ENCODE results near the gene POLD2.
A peak's percentile ranks its signal among the peaks of the same experiment; 100 is the strongest.
"Not testable (repeated sequence)": the region's sequence is repeated elsewhere in the genome, so short reads cannot be mapped to it uniquely, and the experiment has no call there.

The POLD2 gene

DNA sequence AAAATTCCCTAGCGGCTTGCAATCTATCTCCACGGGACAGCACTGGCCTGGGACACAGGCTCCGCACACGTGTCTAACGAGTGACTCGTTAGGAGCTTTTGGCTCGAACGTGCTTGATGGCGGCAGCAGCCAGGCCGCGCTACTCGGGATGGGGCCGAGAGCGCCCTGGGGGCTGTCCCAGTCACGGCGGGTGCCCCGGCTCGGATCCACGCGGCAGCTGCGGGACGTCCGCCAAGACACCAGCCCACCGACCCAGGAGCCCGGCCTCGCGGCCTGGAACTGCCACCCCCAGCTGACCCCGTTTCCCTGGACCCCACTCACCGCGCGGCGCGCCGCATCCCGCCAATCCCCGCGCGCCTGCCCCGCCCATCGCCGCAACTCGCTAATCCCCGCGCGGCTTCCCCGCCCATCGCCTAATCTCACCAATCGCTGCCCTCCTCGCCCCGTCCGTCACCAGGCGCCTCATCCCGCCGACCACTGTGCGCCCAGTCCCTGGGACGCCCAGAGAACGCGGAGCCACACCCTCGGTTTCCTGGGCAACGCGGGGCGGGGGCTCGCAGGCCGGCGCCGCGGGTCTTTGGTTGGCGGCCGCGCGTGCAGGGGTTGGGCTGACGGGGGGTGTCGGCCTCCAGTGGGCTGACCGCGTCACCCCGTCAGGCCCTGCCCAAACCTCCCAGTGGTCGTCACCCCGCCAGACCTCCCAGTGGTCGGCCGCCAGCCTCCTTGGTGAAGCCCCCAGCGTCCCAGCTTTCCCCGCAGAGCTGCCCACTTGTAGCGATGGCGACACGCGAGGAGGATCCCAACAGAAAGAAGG, at the start of gene POLD2:
Gene POLD2, minus strand, starts transcription at position 359 of the 814 bp plus-strand sequence. CDS start 1,495 bp downstream, outside the sequence.
- peak; percentile 93 for DNase-seq

DNA sequence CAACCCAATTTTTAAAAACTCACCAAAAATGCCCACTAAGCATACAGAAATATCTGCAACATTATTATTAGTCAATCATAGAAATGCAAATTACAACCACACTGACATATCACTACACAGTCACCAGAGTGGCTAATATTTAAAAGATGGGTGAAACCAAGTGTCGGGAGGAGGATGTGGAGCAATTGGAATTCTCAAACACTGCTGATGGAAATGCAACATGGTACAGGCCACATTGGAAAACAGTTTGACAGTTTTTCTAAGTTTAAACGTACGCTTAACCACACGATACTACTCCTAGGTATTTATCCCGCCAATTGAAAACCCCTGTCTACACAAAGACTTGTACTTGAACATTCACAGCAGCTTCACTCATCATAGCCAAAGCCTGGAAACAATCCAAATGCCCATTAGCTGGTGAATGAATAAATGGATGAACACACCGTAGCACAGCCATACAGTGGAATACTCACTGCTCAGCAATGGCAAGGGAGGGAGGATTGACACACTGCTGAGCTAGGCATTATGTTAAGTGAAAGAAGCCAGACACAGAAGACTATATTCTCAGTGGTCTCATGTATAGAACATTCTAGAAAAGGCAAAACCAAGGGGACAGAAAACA, 49.6 kb upstream of the POLD2 start:
- no peak for DNase-seq

DNA sequence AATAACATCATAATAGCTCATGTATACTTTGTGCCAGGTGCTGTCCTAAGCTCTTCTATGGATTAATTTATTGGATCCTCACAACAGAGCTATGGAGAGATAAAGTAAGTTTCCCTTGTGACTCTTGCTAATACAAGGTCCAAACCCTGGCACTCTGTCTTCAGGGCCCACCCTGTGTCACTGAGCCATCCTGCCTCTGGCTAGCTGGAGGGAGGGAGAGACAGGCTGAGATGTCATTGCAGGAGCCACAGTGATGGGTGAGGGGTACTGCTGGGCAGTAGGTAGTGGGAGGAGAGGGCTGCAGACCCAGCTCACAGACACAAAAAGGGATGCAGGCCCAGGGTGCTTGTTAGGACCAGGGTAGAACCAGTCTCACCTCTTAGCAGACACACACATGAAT, 49.0 kb upstream of the POLD2 start:
- no peak for DNase-seq

DNA sequence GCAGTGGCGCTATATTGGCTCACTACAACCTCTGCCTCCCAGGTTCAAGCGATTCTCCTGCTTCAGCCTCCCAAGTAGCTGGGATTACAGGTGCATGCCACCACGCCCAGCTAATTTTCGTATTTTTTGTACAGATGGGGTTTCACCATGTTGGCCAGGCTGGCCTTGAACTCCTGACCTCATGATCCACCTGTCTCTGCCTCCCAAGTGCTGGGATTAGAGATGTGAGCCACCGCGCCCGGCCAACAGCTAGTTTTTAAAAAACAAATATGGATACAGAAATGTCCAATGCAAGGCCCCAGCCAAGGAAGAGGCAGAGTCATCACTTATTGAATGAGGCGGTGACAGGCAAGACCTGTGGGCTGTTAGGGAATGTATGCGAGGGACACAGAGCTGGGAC, 48.6 kb upstream of the POLD2 start:
- DNase-seq: not testable (repeated sequence)

DNA sequence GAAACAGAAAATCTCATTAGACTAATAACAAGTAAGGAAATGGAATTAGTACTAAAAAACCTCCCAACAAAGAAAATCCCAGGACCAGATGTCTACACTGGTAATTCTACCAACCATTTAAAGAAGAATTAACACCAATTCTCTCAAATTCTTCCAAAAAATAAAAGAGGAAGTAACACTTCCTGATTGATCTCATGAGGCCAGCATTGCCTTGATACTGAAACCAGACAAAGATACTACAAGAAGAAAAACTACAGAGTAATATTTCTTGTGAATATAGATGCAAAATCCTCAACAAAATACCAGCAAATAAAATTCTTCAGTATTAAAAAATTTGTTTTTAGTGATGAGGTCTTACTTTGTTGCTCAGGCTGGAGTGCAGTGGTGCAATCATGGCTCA, 44.6 kb upstream of the POLD2 start:
- DNase-seq: no peak

DNA sequence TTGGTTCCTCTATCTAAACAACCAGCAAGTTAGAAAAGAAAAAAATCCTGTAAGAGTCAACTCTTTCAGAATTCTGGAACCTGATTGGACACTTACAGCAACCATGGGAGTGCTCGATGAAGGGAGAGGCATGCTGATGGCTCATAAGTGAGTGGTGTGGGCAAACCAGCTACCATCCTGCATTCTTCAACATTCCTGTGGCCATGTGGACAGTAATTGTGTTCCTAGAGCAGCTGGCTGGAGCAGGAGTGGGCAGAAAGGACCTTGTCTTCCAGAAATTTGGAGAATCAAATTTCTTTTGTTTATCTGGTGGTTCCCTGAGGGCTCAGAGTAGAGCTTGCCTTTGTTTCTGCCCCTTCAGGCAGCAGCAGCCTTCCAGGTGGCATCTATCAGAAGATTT, 40.2 kb upstream of the POLD2 start:
- no peak for DNase-seq

DNA sequence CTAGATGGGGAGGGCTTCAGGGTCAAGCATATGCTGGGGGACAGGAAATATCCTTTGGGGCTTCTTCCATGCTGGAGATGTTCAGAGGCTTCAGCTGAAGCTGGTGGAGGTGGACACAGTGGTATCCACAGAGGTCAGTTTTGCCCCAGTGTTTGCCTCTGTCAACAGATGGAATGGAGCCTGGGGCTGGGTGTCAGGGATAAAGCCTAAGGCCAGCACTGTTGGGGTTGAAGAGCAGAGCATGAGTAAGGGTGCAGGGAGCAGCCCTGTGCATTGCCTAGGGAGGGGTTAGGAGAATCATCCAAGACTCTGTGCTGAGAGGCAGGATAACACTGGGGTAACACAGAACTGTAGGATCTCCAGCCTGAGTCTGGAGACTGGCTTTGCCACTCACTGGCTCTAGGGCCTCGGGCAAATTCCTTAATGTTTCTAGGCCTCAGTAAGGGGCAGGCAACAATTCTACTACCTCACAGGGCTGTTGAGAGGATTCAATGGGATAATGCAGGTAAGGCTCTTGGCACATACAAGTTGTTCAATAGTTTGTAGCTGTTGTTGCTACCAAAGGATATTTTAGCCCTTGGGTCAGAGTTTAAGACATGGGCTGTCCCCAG, 39.5 kb upstream of the POLD2 start:
- no peak for DNase-seq

DNA sequence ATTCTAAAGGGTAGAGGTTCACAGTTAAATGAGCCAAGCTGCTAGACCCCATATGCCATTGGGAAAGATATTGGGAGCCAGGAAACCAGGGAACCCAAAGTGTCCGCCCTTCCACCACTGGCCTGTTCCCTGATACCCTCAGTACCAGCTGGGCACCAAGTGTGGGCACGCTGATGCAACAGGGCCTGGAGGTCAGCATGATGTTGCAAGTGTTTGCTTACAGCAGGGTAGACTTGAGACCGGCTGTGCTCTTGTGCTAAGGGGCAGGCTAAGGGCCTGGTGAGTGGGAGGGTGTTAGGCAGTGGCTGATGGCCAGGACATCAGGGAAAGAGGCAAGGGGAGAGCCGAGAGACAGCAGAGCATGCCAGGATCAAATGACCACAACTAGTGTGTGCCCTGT, 38.8 kb upstream of the POLD2 start:
- no peak for DNase-seq

DNA sequence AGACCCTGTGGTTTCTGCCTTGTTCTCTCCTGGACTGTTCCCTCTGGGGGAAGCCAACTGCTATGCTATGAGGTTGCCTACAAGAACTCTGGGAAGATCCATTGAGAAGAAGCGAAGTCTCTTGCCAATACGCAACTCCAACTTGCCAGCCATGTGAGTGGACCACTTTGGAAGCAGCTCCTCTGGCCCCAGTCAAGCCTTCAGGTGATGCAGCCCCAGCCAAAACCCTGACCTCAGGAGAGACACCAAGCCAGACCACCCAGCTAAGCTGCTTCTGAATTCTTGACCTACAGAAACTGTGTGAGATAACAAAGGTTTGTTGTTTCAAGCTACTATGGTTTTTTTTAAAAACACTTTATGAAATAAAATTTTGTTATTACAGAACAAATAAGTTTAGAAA, 38.0 kb upstream of the POLD2 start:
- DNase-seq: no peak

DNA sequence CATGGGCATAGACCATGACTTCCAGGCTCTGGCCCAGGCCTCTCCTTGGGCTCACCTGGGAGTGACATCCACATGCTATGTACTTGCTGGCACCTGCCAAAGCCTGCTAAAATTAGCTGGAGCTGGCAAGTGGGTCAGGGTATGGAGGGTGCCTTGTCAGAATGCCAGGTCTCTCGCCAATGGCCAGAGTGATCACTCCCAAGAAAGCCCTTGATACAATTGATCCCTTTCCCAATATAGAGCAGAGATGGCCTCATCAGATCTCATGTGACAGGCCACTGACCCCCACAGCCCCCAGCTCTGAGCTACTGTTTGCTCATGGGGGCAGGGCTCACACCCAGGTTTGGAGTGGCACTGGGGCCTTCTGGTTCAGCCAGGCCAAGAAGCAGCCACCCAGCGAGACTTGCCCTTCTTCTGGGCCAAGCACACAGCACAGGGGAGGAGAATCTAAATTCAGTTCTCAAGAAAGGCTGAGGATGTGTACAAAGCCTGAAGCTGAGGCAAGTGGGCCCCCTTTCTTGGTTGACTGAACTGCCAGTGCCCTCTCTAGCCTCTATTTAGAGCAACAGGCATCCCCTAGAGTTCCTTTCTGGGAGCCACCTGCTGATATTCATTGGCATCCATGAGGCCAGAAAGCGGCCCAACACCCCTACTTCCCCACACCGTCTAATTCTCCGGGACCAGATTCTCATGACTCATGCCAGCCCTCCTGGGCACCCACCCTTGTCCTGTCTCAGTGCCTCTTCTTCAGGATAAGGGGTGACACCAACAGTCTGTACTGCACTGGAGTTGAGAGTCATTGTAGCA, 36.7 kb upstream of the POLD2 start:
- DNase-seq: no peak

DNA sequence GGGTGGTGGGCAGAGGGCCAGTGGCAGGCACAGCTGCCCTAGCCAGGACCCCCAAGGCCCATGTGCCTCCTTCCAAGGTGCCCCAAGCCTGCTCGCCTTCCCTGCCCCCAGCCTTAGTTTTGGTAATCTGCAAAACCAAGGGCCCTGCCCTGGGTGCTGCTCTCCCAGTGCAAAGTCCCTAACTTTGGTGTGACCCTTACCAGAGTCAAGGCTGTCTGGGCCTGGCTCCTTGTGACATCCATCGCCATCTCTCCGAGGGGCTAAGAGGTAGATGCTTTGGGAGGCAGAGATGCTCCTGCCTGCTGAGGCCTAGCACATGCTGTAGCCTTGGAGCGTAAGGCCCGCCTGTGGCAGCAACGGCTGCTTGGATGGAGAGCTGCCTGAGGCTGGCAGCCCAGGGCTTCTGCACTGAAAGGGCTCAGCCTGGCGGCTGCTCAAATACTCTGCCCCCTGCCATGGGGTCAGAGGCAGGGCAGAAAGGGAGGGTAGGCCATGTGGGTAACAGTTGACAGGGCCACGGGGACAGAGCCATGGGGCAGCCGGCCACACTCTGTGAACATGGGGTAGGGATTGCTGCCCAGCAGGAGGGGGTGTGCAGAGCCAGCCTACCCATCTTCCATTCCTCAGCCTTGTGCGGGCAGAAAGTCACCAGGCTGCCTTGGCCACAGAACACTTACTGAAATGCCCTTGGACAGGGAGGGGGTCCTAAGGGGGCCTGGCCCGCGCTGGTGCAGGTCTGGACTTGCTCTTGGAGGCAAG, 35.7 kb upstream of the POLD2 start:
- DNase-seq: no peak

DNA sequence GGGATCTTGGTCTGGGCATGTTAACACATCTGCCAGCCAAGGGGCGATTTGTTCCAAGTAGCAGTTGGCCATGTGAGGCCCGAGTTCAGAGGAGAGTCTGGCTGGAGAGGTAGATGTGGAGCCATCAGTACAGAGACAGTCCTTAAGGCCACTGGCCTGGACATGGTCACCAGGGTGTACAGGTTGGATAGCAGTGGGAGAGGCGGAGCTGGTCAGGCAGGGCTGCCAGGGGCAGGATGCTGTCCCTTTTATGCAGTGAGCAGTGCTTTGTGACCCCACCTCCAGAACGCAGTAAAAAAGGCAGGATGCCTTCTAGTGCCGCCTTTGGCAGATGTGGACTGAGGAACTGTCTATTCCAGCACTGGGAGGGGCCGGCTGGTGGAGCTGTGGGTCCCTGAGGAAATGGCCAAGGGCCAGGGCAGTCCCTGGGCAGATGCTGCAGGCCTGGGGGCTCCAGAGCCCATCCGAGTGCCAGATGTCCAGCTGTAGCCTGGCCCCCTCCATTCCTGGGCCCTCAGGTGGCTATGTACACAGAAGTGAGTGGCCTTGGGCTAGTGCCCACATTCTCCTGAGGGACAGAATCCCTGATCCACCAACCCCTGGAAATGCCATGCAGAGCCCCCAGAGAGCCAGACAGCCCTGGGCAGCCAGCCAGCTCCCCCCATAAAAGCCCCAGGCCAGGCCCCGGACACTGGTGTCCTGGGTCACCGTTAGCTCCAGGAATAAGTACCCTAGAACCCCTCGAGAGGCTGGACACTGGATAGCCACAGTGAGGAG, 34.9 kb upstream of the POLD2 start:
- DNase-seq: no peak

DNA sequence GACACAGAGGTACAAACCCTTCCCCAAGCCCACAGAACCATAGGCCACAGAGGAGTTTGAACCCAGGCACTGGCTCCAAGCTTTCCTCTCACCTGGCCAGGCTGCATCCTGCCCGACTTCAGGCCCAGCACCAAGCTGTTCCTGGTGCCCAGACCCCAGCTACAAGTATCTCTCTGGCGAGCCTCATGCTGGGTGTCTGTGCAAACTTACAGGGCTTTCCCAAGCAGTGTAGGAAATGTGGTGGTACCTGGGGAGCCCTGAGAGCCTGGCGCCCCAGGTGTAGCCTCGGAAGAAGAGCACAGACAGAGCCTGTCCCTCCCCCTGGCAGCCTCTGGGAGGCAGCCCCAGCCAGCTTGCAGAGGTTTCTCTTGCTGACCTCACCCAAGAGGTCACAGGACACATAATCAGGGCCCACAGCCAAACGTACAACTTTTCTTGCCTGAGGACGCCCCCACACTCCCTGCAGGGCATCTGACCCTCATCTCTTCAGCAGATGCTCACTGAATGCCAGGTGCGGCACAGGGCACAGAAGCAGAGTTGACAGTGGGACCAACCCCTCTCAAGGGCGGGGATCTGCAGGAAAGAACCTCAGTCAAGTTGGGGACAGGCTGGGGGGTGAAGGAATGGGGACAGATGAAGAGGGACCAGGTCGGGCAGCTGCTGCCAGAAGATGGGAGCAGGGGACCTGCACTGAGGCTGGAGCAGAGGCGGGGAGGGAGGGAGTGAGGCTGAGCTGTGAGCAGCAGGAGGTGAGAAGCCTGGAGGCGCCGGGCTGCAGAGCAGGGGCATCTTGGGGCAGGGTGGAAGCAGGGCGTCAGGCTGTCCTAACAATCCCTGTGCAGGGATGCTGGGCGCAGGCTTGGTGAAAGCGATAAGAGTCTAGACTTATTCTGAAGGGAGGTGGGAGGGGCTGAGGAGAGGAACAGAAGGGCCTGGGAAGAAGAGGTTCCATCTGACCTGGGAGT, 34.0 kb upstream of the POLD2 start:
- DNase-seq: no peak

DNA sequence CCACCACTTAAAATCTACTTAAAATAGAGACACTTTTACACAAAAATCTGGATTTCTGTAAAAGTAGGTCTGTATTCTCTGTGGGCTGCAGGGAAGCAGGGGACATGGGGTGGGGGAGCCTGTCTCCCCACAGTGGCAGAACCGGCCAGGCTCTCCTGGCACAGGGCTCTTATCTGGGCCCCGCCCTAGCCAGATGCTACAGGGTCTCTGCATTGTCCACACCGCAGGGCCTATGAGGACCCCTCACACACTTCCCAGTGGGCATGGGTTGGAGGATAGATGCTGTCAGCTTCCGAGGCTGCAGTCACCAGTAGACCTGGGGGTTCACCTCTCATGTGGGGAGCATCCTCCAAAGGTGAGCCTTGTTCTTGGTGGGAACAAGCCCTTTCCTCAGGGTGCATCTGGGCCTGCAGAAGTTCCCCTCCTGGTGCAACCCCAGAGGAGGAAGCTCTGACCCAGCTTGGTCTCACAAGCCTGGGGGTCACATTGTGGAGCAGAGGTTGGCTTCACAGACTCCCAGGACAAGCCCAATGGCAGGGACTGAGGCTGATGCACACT, 33.2 kb upstream of the POLD2 start:
- no peak for DNase-seq

DNA sequence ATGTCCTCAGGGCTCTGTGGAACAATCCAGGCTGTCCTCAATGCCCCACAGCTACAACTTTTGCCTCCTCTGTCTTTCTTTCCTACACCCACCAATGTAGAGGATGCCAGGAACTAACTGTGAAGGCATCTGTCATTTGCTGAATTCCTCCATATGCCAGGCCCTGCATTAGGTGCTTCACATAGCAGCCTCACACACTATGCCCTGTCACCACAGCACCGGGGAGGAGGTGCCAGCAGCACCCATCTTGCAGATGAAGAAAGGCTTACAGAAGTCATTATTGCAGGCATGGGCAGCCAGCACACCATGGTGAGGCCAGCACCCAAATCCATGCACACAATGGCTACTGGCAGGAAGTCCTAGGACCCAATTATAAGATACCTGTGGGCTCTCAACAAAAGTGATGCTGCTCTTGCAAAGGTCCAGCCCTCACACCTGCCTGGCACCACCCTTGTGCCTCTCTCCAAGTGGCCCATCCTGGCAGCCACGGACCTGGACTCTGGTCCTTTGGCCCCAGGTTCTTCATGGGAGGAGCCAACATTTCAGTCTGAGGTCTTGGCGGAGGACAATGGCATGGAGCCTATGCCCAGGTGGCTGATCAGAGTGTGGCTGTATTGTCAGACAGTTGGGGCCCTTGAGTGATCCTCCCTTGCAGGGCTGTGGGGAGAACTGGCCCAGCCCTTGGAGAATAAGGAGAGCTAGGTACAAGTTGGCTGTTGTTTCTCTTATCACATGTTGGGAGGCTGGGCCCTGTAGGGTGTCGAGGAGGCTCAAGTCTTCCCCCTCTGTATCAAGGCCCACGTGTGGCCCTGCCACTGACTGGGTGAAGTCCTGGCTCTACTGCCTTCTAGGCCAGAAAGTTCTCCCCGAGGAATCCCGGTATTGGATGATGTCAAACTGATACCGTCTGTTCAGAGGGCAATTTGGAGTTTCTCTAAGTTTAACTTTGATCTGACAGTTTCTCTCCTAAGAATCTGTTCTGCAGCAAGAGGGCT, 32.1 kb upstream of the POLD2 start:
- DNase-seq: no peak

DNA sequence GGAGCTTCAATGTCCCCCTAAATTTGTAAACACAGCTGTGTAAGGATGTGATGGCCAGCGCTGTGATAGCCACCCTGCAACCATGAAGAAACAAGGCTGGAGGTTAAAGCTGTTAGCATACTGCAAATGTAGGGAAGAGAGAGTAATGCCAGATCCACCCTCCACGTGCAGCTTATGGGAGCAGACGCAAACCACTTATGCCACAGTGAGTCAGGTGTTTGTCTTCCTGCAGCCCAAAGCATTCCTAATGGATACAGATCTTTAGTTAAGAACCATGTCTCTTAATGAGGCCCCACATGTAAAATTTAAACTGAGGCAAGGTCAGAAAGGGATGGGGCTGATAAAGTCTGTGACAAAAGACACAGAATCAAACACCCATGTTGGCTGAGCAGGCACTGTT, 31.4 kb upstream of the POLD2 start:
- DNase-seq: no peak

DNA sequence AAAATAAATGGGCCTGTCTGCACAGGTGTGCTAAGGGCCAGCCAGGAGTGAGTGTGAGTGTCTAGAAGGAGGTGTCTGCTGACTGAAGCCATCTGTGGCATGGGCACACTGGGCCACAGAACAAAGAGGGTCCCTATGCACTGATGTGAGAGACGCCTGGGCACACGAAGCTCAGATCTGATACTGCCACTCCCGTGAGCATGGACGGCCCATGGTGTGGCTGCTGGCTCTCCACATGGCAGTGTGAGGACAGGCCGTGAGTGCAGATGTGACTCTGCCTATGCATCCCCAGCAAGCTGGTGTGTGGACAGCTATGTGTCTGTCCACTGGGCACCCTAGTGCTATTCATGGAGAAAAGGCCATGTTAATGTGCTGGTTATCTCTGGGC, 30.6 kb upstream of the POLD2 start:
- no peak for DNase-seq

DNA sequence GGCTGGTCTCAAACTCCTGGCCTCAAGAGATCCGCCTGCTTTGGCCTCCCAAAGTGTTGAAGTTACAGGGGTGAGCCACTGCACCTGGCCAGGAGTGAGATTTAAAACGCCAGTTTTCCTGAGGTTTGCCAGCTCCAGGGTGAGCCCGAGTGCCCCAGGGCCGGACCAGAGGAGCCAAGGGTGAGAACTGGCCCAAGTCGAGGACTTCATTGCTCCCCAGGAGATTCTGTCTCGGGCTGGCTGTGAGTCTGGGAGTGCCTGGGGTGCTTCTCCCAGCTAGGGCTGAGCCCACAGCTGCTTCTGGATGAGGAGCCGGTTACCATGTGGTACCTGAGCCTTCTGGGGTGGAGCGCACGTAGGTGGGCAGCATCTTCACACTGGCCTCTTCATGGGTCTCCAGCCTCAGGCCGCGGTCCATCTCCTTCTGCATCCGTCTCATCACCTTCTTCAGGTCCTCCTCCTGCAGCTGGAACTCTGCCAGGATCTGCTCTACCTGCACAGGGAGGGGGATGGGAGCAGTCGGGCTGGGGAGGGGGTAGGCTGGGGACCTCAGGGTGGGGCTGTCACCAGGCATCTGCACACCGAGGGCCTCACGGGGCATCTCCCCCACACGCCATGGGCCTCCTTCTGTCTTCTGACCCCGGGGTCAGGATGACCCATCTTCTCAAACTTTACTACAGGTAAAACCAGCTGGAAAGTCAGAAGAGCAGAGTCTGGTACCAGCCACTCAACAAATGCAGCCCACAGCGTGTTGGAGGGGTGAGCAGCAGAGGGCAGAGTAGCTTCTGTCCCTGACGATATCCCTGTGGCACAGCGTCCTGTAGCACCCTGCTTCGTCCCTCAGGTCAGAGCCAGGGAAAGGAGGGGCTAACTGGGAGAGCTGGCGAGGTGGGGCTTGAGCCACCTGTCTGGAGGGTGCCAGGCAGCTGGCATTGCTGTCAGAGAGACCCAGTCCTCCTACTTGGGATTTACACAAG, 29.9 kb upstream of the POLD2 start:
- no peak for DNase-seq

Data from activated T-cell treated with anti-CD3 and anti-CD28 coated beads for 4 hours (primary cell).